Smooth muscle cell of trachea (primary cell): ENCODE data around the gene ODAD4. TPM values are rescaled to one million over a fixed set of nuclear protein-coding genes. Genes with fewer than 3 reads are reported as not detected.

Experiments
- total RNA-seq: library from RNA; depleted of rRNA; stranded (reverse); fragments of >200 nt; gene quantifications from 2 replicates; pipeline ENCODE4 v1.2.1, GENCODE V29; 2014

The ODAD4 gene
- total RNA-seq, result 0.33 and 1.3 TPM in 2 replicates

DNA sequence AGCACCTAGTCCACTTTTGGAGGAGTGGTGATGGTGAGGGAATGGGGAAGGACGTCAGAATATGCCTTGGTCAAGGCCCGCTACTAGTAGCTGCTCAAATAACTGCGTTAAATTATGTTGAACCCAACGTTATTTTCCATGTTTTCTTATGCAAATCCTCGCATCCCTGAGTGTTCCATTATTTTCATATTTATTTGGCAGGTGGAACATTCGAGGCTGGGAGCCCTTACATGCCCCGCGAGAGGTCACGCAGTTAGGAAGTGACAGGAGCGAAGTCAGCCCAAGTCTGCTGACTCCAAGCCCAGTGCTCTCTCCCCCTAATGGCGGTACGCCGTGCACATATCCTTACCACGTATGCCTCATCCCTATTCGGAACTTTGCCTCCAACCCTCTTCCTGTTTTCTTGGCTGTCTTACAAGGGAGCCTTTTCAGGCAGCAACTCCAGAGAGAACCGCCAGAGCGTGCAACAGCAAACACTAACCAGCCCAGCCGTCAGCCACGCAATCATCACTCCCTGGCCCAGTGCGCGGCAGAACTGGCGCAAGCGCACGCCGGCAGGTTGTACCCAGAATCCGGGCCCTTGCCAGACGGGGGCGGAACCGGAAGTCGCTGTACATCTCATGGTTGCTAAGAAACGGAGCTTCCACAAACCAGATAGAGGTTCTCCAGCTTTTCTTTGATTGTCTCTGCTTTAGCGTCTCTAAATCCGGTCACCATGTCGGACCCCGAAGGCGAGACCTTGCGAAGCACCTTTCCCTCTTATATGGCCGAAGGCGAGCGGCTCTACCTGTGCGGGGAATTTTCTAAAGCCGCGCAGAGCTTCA, at the start of gene ODAD4:
Gene ODAD4, plus strand, starts transcription at position 609 of the 824 bp plus-strand sequence. Its CDS starts 107 bp downstream, at position 716.

GRCh38 chr17:41918314-41919164, 11.9 kb upstream of the ODAD4 start, which contains the start of gene ACLY:
Gene ACLY (minus strand): TSS chr17:41918951. CDS start chr17:41913873, 5,078 bp downstream.

DNA sequence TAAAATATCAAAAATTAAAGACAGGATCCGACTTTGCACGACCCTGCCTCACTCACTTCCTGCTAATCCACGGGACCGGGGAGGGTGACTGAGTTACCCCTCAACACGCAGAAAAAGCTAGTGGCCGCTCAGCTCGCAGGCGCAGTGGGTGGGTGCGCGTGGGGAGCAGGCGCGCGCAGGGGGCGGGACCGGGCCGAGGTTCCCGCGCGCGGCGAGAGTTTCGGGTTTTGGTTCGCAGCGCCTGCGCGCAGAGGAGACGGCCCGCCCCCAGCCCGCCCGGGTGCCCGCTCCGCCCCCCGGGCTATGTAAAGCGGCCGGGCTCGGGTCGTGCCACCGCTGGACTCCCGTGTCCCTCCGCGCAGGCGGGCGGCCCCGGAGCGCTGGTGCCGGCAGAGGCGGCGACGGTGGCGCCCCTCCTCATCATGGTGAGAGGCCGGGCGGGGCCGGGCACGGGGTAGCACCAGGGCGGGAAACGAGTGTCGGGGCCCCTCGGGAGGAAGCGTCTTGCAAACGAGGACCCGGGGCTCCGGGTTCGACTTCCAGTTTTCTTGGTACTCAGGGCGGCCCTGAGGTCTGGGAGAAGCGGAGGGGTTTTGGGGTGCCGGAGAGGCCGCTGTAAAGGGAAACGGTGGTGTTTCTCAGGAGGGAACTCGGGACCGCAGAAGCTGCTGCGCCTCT, 36.2 kb downstream of the ODAD4 start, which contains the start of gene CNP:
Gene CNP, plus strand, starts transcription at position 333 of the 678 bp plus-strand sequence. Its CDS starts 90 bp downstream, at position 423.

Other genes with a start within 250 kb of the ODAD4 start
- gene EIF1, start 241.7 kb upstream of the ODAD4 start, total RNA-seq, result 82.5 and 236 TPM in 2 replicates
- not detected in 2 replicates for gene GAST, start 218.3 kb upstream of the ODAD4 start, total RNA-seq
- gene HAP1, start 196.0 kb upstream of the ODAD4 start, total RNA-seq, result under 0.01 and 0.17 TPM in 2 replicates
- 5.3 and 5.4 TPM in 2 replicates for gene JUP, start 143.9 kb upstream of the ODAD4 start, total RNA-seq
- 41.6 and 64.2 TPM in 2 replicates for gene P3H4, start 118.7 kb upstream of the ODAD4 start, total RNA-seq
- 407 and 587 TPM in 2 replicates for gene FKBP10, start 117.6 kb upstream of the ODAD4 start, total RNA-seq
- gene NT5C3B, start 94.4 kb upstream of the ODAD4 start, total RNA-seq, result 54.1 and 80.7 TPM in 2 replicates
- gene KLHL10, start 92.8 kb upstream of the ODAD4 start, total RNA-seq, result 0.17 and 0.29 TPM in 2 replicates
- gene KLHL11, start 65.2 kb upstream of the ODAD4 start, total RNA-seq, result 28.7 and 33.2 TPM in 2 replicates
- 171 and 230 TPM in 2 replicates for gene ACLY, start 11.7 kb upstream of the ODAD4 start, total RNA-seq
- 63.4 and 90.5 TPM in 2 replicates for gene CNP, start 36.2 kb downstream of the ODAD4 start, total RNA-seq
- 52.6 and 72.0 TPM in 2 replicates for gene DNAJC7, start 86.8 kb downstream of the ODAD4 start, total RNA-seq
- gene NKIRAS2, start 89.5 kb downstream of the ODAD4 start, total RNA-seq, result 16.3 and 30.4 TPM in 2 replicates
- 0.15 and 0.17 TPM in 2 replicates for gene C17orf113, start 120.0 kb downstream of the ODAD4 start, total RNA-seq
- not detected in 2 replicates for gene ZNF385C, start 167.9 kb downstream of the ODAD4 start, total RNA-seq
- 17.2 and 25.6 TPM in 2 replicates for gene DHX58, start 182.1 kb downstream of the ODAD4 start, total RNA-seq
- 7.0 and 10.8 TPM in 2 replicates for gene KAT2A, start 190.8 kb downstream of the ODAD4 start, total RNA-seq
- gene HSPB9, start 192.2 kb downstream of the ODAD4 start, total RNA-seq, result not detected in 2 replicates
- gene RAB5C, start 224.4 kb downstream of the ODAD4 start, total RNA-seq, result 82.9 and 87.3 TPM in 2 replicates